GM12801 (cell line): ENCODE measurements around the gene UBAP1L.

Experiments used
- TF ChIP-seq, protein P1 (sequence below): IDR thresholded peaks from one replicate; pipeline ENCODE4 v1.5.1; 2011; ENCODE audit warnings: control low read depth; ENCODE audit not compliant: insufficient read length; ENCODE audit errors: extremely low read depth

UBAP1L gene

DNA sequence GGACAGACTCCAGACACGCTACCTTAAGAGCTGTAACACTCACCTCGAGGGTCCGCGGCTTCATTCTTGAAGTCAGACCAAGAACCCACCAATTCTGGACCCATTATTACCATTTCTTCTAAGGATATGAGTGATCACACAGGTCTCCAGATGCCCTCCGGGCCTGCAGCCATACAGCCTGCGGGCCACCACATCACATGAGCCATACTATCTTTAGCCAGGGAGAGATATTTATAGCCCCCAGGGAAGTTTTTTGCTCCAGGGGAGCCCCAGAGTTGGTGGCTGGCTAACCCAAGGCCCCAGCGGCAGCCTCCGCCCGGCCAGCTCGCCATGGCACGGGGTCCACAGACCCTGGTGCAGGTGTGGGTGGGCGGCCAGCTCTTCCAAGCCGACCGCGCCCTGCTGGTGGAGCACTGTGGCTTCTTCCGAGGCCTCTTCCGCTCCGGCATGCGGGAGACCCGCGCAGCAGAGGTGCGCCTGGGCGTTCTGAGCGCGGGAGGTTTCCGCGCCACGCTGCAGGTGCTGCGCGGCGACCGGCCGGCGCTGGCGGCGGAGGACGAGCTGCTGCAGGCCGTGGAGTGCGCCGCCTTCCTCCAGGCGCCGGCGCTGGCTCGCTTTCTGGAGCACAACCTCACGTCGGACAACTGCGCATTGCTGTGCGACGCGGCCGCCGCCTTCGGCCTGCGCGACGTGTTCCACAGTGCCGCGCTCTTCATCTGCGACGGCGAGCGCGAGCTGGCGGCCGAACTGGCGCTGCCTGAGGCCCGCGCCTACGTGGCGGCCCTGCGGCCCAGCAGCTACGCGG, 38.3 kb downstream of the UBAP1L start, which contains the start of gene KBTBD13:
TSS of gene KBTBD13 (plus strand) at position 261 of the 805 bp plus-strand sequence. CDS start at position 331, 70 bp downstream.
- TF ChIP-seq, protein P1, sequence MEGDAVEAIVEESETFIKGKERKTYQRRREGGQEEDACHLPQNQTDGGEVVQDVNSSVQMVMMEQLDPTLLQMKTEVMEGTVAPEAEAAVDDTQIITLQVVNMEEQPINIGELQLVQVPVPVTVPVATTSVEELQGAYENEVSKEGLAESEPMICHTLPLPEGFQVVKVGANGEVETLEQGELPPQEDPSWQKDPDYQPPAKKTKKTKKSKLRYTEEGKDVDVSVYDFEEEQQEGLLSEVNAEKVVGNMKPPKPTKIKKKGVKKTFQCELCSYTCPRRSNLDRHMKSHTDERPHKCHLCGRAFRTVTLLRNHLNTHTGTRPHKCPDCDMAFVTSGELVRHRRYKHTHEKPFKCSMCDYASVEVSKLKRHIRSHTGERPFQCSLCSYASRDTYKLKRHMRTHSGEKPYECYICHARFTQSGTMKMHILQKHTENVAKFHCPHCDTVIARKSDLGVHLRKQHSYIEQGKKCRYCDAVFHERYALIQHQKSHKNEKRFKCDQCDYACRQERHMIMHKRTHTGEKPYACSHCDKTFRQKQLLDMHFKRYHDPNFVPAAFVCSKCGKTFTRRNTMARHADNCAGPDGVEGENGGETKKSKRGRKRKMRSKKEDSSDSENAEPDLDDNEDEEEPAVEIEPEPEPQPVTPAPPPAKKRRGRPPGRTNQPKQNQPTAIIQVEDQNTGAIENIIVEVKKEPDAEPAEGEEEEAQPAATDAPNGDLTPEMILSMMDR: no peak

DNA sequence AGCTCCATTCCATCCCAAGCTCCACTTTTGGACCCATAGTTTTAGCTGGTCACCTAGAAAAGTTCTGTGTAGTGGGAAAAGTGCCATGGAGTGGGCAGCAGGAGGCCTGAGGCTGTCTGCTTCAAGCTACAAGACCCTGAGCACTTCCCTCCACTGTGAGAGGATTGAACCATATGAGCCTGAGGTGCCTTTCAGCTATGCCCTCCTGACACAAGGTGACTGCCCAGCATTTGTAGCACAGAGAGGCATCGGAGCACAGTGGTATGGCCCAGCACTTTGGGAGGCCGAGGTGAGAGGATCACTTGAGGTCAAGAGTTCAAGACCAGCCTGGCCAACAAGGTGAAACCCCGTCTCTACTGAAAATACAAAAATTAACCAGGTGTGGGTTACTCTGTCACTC, 42.4 kb downstream of the UBAP1L start:
- TF ChIP-seq, protein P1: no peak

DNA sequence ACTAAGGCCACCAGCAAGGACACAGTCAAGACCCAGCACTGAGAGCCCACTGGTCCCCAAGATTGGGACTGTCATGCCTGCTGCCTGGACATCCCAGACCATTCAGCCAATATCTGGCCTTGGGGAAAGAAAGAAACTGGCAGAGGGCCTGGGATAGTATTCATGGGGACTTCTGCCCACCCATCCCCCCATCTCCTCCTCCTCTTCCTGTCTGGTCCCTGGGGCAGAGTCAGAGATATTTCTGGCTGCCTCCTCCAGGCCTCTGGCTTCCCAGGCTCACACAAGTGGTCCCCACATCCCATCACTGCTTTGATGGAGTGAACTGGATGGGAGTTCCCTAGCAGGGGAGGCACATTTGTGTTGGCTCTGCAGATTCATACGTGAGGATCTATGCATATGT, 43.0 kb downstream of the UBAP1L start:
- TF ChIP-seq, protein P1: no peak

DNA sequence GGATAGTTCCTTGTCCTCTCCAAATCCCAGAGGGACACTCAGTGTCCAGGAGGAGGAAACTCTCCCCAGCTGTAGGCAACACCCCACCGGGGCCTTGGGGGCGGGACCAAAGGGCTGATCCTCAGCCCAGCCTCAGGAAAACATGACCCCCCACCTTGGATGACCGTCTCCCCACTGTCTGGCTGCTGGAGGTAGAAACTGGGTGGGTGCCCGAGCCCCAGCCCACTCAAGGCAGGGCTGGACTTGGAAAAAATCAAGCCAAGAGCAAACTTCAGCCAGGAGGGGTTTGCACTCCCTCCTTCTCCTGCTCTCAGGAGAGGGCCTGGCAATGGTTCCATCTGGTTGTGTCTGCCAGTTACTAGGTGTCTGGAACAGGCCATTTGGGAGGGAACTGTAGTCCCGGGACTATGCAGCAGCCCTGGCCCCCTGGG, 43.6 kb downstream of the UBAP1L start:
- TF ChIP-seq, protein P1: no peak

DNA sequence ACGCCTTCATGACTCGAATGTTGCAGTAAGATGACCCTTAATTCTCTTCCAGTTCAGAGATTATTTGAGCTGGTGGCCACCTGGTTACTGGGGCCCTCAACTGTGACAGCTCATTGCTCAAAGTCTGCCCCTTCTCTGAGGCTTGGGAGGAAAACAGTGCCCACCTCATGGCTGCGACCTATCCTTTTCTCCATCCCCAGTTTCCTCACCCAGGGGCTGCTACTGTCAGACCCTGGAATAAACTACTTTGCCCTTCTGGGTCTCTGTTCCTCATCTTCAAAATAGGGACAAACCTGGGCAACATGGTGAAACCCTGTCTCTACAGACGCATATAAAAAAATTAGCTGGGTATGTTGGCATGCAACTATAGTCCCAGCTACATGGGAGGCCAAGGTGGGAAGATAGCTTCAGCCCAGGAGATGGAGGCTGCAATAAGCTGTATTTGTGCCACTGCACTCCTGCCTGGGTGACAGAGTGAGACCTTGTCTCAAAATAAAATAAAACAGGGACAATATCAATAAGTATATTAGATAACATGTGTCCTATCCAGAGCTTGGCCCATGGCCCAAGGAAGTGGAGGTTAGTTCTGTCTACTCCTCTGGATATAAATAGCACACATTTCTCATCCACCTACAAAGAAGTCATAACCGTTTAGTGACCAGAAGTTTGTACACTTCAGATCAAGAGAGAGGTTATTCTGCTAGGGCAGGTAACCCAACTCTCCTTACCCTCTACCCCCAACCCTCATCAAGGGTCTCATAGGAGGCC, 45.0 kb downstream of the UBAP1L start:
- TF ChIP-seq, protein P1: no peak

DNA sequence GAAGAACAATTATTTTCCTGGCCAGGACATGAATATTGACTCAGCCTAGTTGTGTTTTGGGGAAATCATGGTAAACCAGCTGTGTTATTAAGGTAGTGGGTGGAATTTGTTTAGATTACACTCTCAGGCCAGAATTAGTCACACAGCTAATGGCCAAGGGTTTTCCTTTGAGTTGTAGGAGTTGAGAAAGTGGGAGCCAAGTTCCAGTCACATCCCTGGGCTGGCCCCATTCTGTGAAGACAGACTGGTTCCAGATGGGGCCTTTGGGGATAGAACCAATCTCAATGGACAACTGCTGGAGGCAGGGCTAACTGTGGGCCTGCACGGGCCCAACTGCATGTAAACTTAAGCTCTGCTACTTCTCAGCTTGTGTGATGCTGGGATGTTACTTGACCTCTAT, 45.8 kb downstream of the UBAP1L start:
- TF ChIP-seq, protein P1: no peak

DNA sequence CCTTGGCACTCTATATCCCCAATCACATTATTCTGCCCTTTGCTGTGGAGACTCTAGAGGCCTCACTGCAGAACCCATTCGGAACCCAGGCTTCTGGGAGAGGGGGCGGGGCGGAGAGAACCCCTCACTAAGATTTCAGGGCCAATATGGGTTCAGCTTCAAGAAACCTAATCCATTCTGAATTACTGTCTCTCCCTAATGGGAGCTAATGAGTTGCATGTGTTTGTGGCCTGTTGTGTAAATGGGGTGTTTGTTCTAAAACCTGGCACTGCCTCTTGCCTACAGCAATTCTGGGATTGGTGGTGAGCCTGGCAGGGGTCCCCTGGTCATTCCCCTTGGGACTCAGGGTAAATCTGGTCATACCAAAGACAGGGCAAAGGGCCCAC, 46.6 kb downstream of the UBAP1L start:
- TF ChIP-seq, protein P1: no peak
